HepG2 (cell line): ENCODE results near the gene LCK. TPM values are rescaled to one million over a fixed set of nuclear protein-coding genes. Genes with fewer than 3 reads are reported as not detected.

Source experiments
- ATAC-seq: fragments of 200-7000 bp; cut with Tn5 transposase; 3 replicates; pipeline ENCODE4 v1.9.1; 2020; ENCODE audit warnings: mild to moderate bottlenecking, moderate library complexity
- BruUV-seq: library from RNA; stranded (reverse); fragments of 400-500 nt; replicated peaks from 2 replicates; lab custom pipeline; 2021; lab: Mats Ljungman, UMichigan
- CTCF ChIA-PET: fragments of 300-600 bp; formaldehyde crosslinking; extraction: SDS; loops from one replicate; lab custom pipeline; 2021; ENCODE audit warnings: low total read pairs, inconsistent platforms, low intra/inter-chr PET ratio; lab: Yijun Ruan, JAX
- POLR2A ChIA-PET: fragments of 350-600 bp; sonication (Branson Sonifier 250); formaldehyde crosslinking; loops from one replicate; lab custom pipeline; 2020; ENCODE audit warnings: antibody characterized with exemption, inconsistent platforms; lab: Yijun Ruan, JAX
- DNase-seq: peaks from one replicate; pipeline ENCODE4 v3.0.0-alpha.2; 2015; ENCODE audit warnings: low spot score
- FAIRE-seq: peaks from 3 replicates; lab custom pipeline; 2011; peaks lifted over from hg19 to GRCh38; lab: Jason Lieb, UNC
- H2AFZ ChIP-seq: one replicate; pipeline ENCODE4 v1.6.1; 2011; ENCODE audit warnings: low read length, inconsistent platforms
- H3K27ac ChIP-seq: fragments of 300-600 bp; 3 replicates; pipeline ENCODE4 v1.8.0; 2011; ENCODE audit warnings: mixed run types, mild to moderate bottlenecking, mixed read lengths, low read length, inconsistent platforms; ENCODE audit not compliant: insufficient read depth; ENCODE audit errors: extremely low read length
- H3K27me3 ChIP-seq, 2 experiments: fragments of 200-600 bp in 1 of 2; 2 replicates in 1 of 2; 3 replicates in 1 of 2; pipeline versions ENCODE4 v1.6.0 to v1.8.0; 2011; ENCODE audit warnings: low read length in 2 of 2, mild to moderate bottlenecking in 2 of 2, moderate library complexity in 2 of 2, inconsistent platforms in 1 of 2; ENCODE audit not compliant: insufficient read depth in 2 of 2, control insufficient read depth in 1 of 2
- H3K36me3 ChIP-seq, 2 experiments: fragments of 200-600 bp in 1 of 2; replicated peaks in 1 of 2; 2 replicates in 1 of 2; 3 replicates in 1 of 2; pipeline versions ENCODE4 v1.5.1 to v1.8.0; 2011; ENCODE audit warnings: low read length in 2 of 2, inconsistent platforms in 1 of 2; ENCODE audit not compliant: insufficient read depth in 2 of 2, control insufficient read depth in 1 of 2
- H3K4me1 ChIP-seq: 2 replicates; pipeline ENCODE4 v1.5.1; 2012; ENCODE audit warnings: low read length, inconsistent platforms; ENCODE audit not compliant: insufficient read depth
- H3K4me2 ChIP-seq: 2 replicates; pipeline ENCODE4 v1.6.0; 2011; ENCODE audit warnings: low read depth, low read length, inconsistent platforms
- H3K4me3 ChIP-seq, 3 experiments: fragments of 200-600 bp in 1 of 3; sonication (generic), shearing (Covaris generic) in 1 of 3; replicated peaks in 1 of 3; 2 replicates each; pipeline ENCODE4 v1.5.1; 2011 to 2016; ENCODE audit warnings: low read length in 3 of 3, inconsistent platforms in 2 of 3, low read depth in 2 of 3, mild to moderate bottlenecking in 2 of 3, control low read depth in 1 of 3, mixed read lengths in 1 of 3; ENCODE audit not compliant: insufficient read depth in 1 of 3
- H3K79me2 ChIP-seq: one replicate; pipeline ENCODE4 v1.6.1; 2011; ENCODE audit warnings: low read length, inconsistent platforms; ENCODE audit not compliant: insufficient read depth
- H3K9ac ChIP-seq: 2 replicates; pipeline ENCODE4 v1.6.0; 2011; ENCODE audit warnings: mild to moderate bottlenecking, low read depth, low read length, inconsistent platforms; ENCODE audit not compliant: insufficient read depth
- H3K9me3 ChIP-seq: 2 replicates; pipeline ENCODE4 v1.5.1; 2012; ENCODE audit warnings: mild to moderate bottlenecking, low read length
- H4K20me1 ChIP-seq: 2 replicates; pipeline ENCODE4 v1.6.0; 2011; ENCODE audit warnings: inconsistent platforms, mild to moderate bottlenecking, low read length, moderate library complexity; ENCODE audit not compliant: insufficient read depth
- CHD2 ChIP-seq: IDR thresholded peaks from 2 replicates; pipeline ENCODE4 v1.6.1; 2011; ENCODE audit warnings: low read depth, low read length, improper control_type of control experiment
- DR1 ChIP-seq: sonication (generic); formaldehyde crosslinking; IDR thresholded peaks from 2 replicates; pipeline ENCODE4 v1.8.0; 2021; ENCODE audit warnings: mild to moderate bottlenecking, missing genetic modification reagents, inconsistent platforms
- ELF4 ChIP-seq: sonication (generic); formaldehyde crosslinking; IDR thresholded peaks from 2 replicates; pipeline ENCODE4 v1.5.0; 2020; ENCODE audit warnings: missing genetic modification reagents, mild to moderate bottlenecking, moderate library complexity, borderline replicate concordance
- GLI4 ChIP-seq: sonication (generic); formaldehyde crosslinking; IDR thresholded peaks from 2 replicates; pipeline ENCODE4 v1.5.1; 2020; ENCODE audit warnings: missing genetic modification reagents, mild to moderate bottlenecking, moderate library complexity, borderline replicate concordance
- KDM4B ChIP-seq: sonication (generic); formaldehyde crosslinking; IDR thresholded peaks from 2 replicates; pipeline ENCODE4 v1.4.0; 2020; ENCODE audit warnings: missing genetic modification reagents
- MYC ChIP-seq: sonication (generic); formaldehyde crosslinking; IDR thresholded peaks from 2 replicates; pipeline ENCODE4 v1.9.0; 2021; ENCODE audit warnings: missing genetic modification reagents, borderline replicate concordance
- PAWR ChIP-seq: sonication (generic); formaldehyde crosslinking; IDR thresholded peaks from 2 replicates; pipeline ENCODE4 v1.4.0; 2020; ENCODE audit warnings: missing genetic modification reagents, mild to moderate bottlenecking, borderline replicate concordance
- STAG1 ChIP-seq: sonication (generic); formaldehyde crosslinking; IDR thresholded peaks from 2 replicates; pipeline ENCODE4 v1.4.0; 2020; ENCODE audit warnings: missing genetic modification reagents
- ZKSCAN8 ChIP-seq: IDR thresholded peaks from 2 replicates; pipeline ENCODE4 v1.6.1; 2016; ENCODE audit warnings: borderline replicate concordance, missing genetic modification reagents, missing compliant biosample characterization
- ZNF207 ChIP-seq: fragments of 450-650 bp; IDR thresholded peaks from 2 replicates; pipeline ENCODE4 v1.6.1; 2016; ENCODE audit warnings: antibody characterized with exemption, borderline replicate concordance
- WGBS: methylation state at CpG from one replicate; pipeline ENCODE4 v1.1.6; 2017; ENCODE audit warnings: low lambda C conversion rate; 5-methylcytosine and 5-hydroxymethylcytosine counted together
- in situ Hi-C: cut with HindIII; loops from 2 replicates; pipeline ENCODE4 v1.10.0; 2017; ENCODE audit warnings: low pct_unique_long_range_greater_than_20kb; ENCODE audit not compliant: extremely low pct_ligation_motif_present
- intact Hi-C: fragments of 100-400 bp; cut with micrococcal nuclease; formaldehyde crosslinking; loops from one replicate; pipeline ENCODE4 v1.10.0; 2022; ENCODE audit not compliant: unreplicated experiment
- polyA plus RNA-seq, 8 experiments: library from polyadenylated mRNA; depleted of rRNA in 3 of 8; stranded (reverse) in 7 of 8; unstranded in 1 of 8; fragments of >200 nt; fragmentation: Illumina TruSeq in 4 of 8; extraction: Trizol in 4 of 8; gene quantifications; 2 replicates each; pipeline versions ENCODE4 v1.2.1 to v1.2.3, GENCODE V29; 2011 to 2016; ENCODE audit warnings: low read depth in 4 of 8, missing spikeins in 1 of 8, mixed read lengths in 1 of 8; ENCODE audit not compliant: insufficient read depth in 1 of 8
- total RNA-seq, 5 experiments: library from RNA; depleted of rRNA; stranded (reverse); fragments of >200 nt; fragmentation: Illumina TruSeq; extraction: Trizol; gene quantifications; 2 replicates each; pipeline ENCODE4 v1.2.3, GENCODE V29; 2016; ENCODE audit warnings: low read depth in 1 of 5
- TF ChIP-seq, protein P1 (sequence below): sonication (generic); formaldehyde crosslinking; IDR thresholded peaks from 2 replicates; pipeline ENCODE4 v1.5.0; 2020; ENCODE audit warnings: mild to moderate bottlenecking, missing genetic modification reagents, moderate library complexity

The LCK gene
- total and polyA plus RNA-seq, 2 of the 13 experiments (the other 11 are each of a cell fraction or from before 2014, with no cell fraction given) = 0.93 to 1.8 TPM

DNA sequence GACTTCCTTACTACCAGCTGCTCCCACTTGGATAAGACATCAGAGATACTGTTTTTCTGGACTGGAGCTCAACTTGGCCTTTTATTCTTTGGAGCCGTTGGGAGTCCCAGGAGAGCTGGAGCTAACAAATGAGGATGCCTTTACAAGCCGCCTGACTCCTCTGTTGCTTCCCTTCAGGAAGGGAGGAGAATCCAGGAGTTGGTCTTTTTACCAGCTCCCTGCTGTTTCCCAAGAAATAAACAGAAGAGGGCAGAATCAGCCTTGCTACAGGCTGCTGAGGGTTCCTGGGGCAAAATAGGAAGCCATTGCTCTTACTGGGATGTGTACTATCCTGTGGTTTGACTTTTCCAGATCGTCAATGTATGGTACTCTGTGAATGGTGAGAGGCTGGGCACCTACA lies 27.4 kb upstream of the LCK start:
- POLR2A ChIA-PET = interaction anchor here (0.9 to 1.4 kb wide), 2 partner anchors 27 to 99 kb away, joined by 4 to 7 read pairs; no protein-coding TSS in a partner anchor
- Histone ChIP-seq H3K9ac (peak overlapping the region; percentile 91; the same call in 1 of the 2 replicates), H3K79me2 (peaks cover 29% of the 10 kb centered on the region), H3K36me3 (peaks cover 18 to 33% of the 10 kb centered on the region in 2 experiments), H3K4me3 (0 out of 6 replicates have a peak overlapping the region, but pooled peaks of 1 of the 3 experiments have one; percentile 89), H3K9me3 (no peaks in the 10 kb centered on the region), H3K4me2 (peak overlapping the region; percentile 91), H4K20me1 (no peaks in the 10 kb centered on the region; the same call in 1 of the 2 replicates), H2AFZ (no peak overlapping the region), H3K4me1 (peaks cover 29% of the 10 kb centered on the region), H3K27ac (peak overlapping the region; percentile 24), H3K27me3 (no peaks in the 10 kb centered on the region; a peak in 2 of 5 replicates)
- in situ Hi-C loops = no loop called here
- FAIRE-seq (no peak), DNase-seq (no peak), ATAC-seq (no peak)
- CTCF ChIA-PET = no interaction called here
- peak; percentile 34 for TF ChIP-seq STAG1
- TF ChIP-seq, protein P1, sequence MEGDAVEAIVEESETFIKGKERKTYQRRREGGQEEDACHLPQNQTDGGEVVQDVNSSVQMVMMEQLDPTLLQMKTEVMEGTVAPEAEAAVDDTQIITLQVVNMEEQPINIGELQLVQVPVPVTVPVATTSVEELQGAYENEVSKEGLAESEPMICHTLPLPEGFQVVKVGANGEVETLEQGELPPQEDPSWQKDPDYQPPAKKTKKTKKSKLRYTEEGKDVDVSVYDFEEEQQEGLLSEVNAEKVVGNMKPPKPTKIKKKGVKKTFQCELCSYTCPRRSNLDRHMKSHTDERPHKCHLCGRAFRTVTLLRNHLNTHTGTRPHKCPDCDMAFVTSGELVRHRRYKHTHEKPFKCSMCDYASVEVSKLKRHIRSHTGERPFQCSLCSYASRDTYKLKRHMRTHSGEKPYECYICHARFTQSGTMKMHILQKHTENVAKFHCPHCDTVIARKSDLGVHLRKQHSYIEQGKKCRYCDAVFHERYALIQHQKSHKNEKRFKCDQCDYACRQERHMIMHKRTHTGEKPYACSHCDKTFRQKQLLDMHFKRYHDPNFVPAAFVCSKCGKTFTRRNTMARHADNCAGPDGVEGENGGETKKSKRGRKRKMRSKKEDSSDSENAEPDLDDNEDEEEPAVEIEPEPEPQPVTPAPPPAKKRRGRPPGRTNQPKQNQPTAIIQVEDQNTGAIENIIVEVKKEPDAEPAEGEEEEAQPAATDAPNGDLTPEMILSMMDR (CRISPR knock-in tag) = peak; percentile 45; the same call in 1 of the 2 replicates
- no peak for TF ChIP-seq CHD2
- no peak for TF ChIP-seq KDM4B (CRISPR knock-in tag)
- TF ChIP-seq ELF4 (CRISPR knock-in tag) = no peak
- TF ChIP-seq ZKSCAN8 = no peak
- TF ChIP-seq ZNF207 = no peak
- TF ChIP-seq PAWR (CRISPR knock-in tag) = no peak
- no peak for TF ChIP-seq GLI4 (CRISPR knock-in tag)
- no peak for TF ChIP-seq MYC
- no peak for TF ChIP-seq DR1
- intact Hi-C loops = no loop called here
- WGBS = 85% methylated on average over 3 of the region's 3 CpGs
- BruUV-seq = no TSS peak
